MM.1S (cell line): ENCODE measurements around the gene EML6.

Experiments used
- DNase-seq: peaks from one replicate; pipeline ENCODE4 v3.0.0-alpha.2; 2015
- H2AFZ ChIP-seq: fragments of 300-600 bp; sonication (generic); 2 replicates; pipeline ENCODE4 v1.6.0; 2016; ENCODE audit warnings: antibody characterized with exemption, low read length
- H3F3A ChIP-seq: fragments of 300-600 bp; sonication (generic); 2 replicates; pipeline ENCODE4 v1.6.1; 2016; ENCODE audit warnings: mild to moderate bottlenecking, antibody characterized with exemption, low read length, moderate library complexity, mixed read lengths; ENCODE audit not compliant: insufficient read depth
- H3K27ac ChIP-seq: fragments of 300-600 bp; sonication (generic); 2 replicates; pipeline ENCODE4 v1.5.1; 2016; ENCODE audit warnings: mild to moderate bottlenecking, low read length
- H3K27me3 ChIP-seq: fragments of 300-600 bp; sonication (generic); replicated peaks from 2 replicates; pipeline ENCODE4 v1.6.0; 2016; ENCODE audit warnings: low read length; ENCODE audit not compliant: insufficient read depth
- H3K36me3 ChIP-seq: fragments of 300-600 bp; sonication (generic); replicated peaks from 2 replicates; pipeline ENCODE4 v1.6.1; 2016; ENCODE audit warnings: mild to moderate bottlenecking, low read length, mixed read lengths; ENCODE audit not compliant: insufficient read depth
- H3K4me1 ChIP-seq: fragments of 300-600 bp; sonication (generic); 2 replicates; pipeline ENCODE4 v1.6.1; 2016; ENCODE audit warnings: low read length, mixed read lengths
- H3K4me2 ChIP-seq: fragments of 300-600 bp; sonication (generic); 2 replicates; pipeline ENCODE4 v1.6.0; 2016; ENCODE audit warnings: low read depth, low read length
- H3K4me3 ChIP-seq: fragments of 300-600 bp; sonication (generic); 2 replicates; pipeline ENCODE4 v1.5.1; 2016; ENCODE audit warnings: low read length, mixed read lengths
- H3K79me2 ChIP-seq: fragments of 300-600 bp; sonication (generic); 2 replicates; pipeline ENCODE4 v1.6.1; 2016; ENCODE audit warnings: mixed run types, low read length, mixed read lengths
- H3K9ac ChIP-seq: fragments of 300-600 bp; sonication (generic); 2 replicates; pipeline ENCODE4 v1.6.1; 2016; ENCODE audit warnings: low read length, mixed read lengths
- H3K9me2 ChIP-seq: fragments of 300-600 bp; sonication (generic); replicated peaks from 2 replicates; pipeline ENCODE4 v1.6.1; 2016; ENCODE audit warnings: mild to moderate bottlenecking, low read length, mixed read lengths; ENCODE audit not compliant: insufficient read depth
- H3K9me3 ChIP-seq: fragments of 300-600 bp; sonication (generic); replicated peaks from 2 replicates; pipeline ENCODE4 v1.6.1; 2016; ENCODE audit warnings: mild to moderate bottlenecking, low read length, mixed read lengths; ENCODE audit not compliant: insufficient read depth
- H4K20me1 ChIP-seq: fragments of 300-600 bp; sonication (generic); 2 replicates; pipeline ENCODE4 v1.6.1; 2016; ENCODE audit warnings: mild to moderate bottlenecking, low read length, moderate library complexity, mixed read lengths; ENCODE audit not compliant: insufficient read depth
- CTCF ChIP-seq: fragments of 300-600 bp; sonication (generic); IDR thresholded peaks from 2 replicates; pipeline ENCODE4 v1.5.1; 2016; ENCODE audit warnings: antibody characterized with exemption, low read length, mixed read lengths
- EZH2 ChIP-seq: fragments of 300-600 bp; sonication (generic); optimal IDR thresholded peaks from 2 replicates; pipeline ENCODE3; 2017; ENCODE audit warnings: low read depth, mild to moderate bottlenecking, antibody characterized with exemption, low read length, mixed read lengths
- EZH2phosphoT487 ChIP-seq: fragments of 300-600 bp; sonication (generic); IDR thresholded peaks from 2 replicates; pipeline ENCODE4 v1.6.1; 2018; ENCODE audit warnings: antibody characterized with exemption, low read length

The EML6 gene

GRCh38 chr2:54789878-54790277, 66.4 kb downstream of the EML6 start:
- Histone ChIP-seq H3K36me3 (no peaks in the 10 kb centered on the region), H3F3A (no peaks in the 10 kb centered on the region), H3K9ac (no peak overlapping the region), H3K79me2 (no peaks in the 10 kb centered on the region), H4K20me1 (no peaks in the 10 kb centered on the region), H2AFZ (no peak overlapping the region), H3K27ac (no peak overlapping the region), H3K4me2 (no peak overlapping the region), H3K9me3 (no peaks in the 10 kb centered on the region), H3K9me2 (no peaks in the 10 kb centered on the region), H3K27me3 (no peaks in the 10 kb centered on the region), H3K4me3 (no peak overlapping the region), H3K4me1 (no peaks in the 10 kb centered on the region)
- DNase-seq, result no peak
- TF ChIP-seq EZH2 (no peak), EZH2phosphoT487 (no peak), CTCF (no peak)

- no peaks in the 10 kb centered on the region for H4K20me1 ChIP-seq
- H3K4me1 ChIP-seq, result no peaks in the 10 kb centered on the region
- no peak overlapping the region for H3K4me3 ChIP-seq
- no peak overlapping the region for H3K9ac ChIP-seq
- H3K36me3 ChIP-seq, result no peaks in the 10 kb centered on the region
- no peak for DNase-seq
- no peaks in the 10 kb centered on the region for H3F3A ChIP-seq
- no peaks in the 10 kb centered on the region for H3K9me2 ChIP-seq
- H2AFZ ChIP-seq, result no peak overlapping the region
- H3K27ac ChIP-seq, result no peak overlapping the region
- no peaks in the 10 kb centered on the region for H3K79me2 ChIP-seq
- no peaks in the 10 kb centered on the region for H3K27me3 ChIP-seq
- no peak overlapping the region for H3K4me2 ChIP-seq
- no peaks in the 10 kb centered on the region for H3K9me3 ChIP-seq
- TF ChIP-seq EZH2 (no peak), EZH2phosphoT487 (no peak), CTCF (no peak)
Observed at GRCh38 chr2:54791831-54792230, 68.4 kb downstream of the EML6 start.

- TF ChIP-seq EZH2phosphoT487, result no peak
- no peak for TF ChIP-seq CTCF
- Histone ChIP-seq H2AFZ (no peak overlapping the region), H3F3A (no peaks in the 10 kb centered on the region), H3K4me2 (no peak overlapping the region), H3K9me2 (no peaks in the 10 kb centered on the region), H4K20me1 (no peaks in the 10 kb centered on the region), H3K9ac (no peak overlapping the region), H3K4me3 (no peak overlapping the region), H3K27ac (no peak overlapping the region), H3K36me3 (no peaks in the 10 kb centered on the region), H3K9me3 (no peaks in the 10 kb centered on the region), H3K27me3 (no peaks in the 10 kb centered on the region), H3K79me2 (no peaks in the 10 kb centered on the region), H3K4me1 (no peaks in the 10 kb centered on the region)
- DNase-seq, result no peak
Observed at GRCh38 chr2:54797307-54797706, 73.8 kb downstream of the EML6 start.
